Measurements from ENCODE around the gene UGGT2. TPM values are rescaled to one million over a fixed set of nuclear protein-coding genes. Genes with fewer than 3 reads are reported as not detected.
"Not testable (repeated sequence)": the region's sequence is repeated elsewhere in the genome, so short reads cannot be mapped to it uniquely, and the experiment has no call there.

Gene UGGT2
- polyA plus RNA-seq, 3 donors, result 34.8 to 55.7 (median 42.9) TPM

DNA sequence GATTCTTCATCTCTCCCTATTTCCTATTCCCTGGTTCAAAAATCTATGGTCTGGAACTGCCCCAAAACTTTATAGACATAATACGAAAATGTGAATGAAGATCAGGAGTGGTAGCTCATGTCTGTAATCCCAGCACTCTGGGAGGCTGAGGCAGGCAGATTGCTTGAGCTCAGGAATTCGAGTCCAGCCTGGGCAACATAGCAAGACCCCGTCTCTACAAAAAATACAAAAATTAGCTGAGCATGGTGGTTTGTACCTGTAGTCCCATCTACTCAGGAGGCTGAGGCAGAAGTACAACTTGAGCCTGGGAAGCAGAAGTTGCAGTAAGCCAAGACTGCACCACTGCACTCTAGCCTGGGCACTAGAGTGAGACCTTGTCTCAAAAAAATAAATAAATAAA is 35.1 kb downstream of the UGGT2 start:
- no peak for DNase-seq (ENCODE audit: extremely low read depth in 1 of 11, low read depth in 9 of 11, low spot score in 4 of 11)

DNA sequence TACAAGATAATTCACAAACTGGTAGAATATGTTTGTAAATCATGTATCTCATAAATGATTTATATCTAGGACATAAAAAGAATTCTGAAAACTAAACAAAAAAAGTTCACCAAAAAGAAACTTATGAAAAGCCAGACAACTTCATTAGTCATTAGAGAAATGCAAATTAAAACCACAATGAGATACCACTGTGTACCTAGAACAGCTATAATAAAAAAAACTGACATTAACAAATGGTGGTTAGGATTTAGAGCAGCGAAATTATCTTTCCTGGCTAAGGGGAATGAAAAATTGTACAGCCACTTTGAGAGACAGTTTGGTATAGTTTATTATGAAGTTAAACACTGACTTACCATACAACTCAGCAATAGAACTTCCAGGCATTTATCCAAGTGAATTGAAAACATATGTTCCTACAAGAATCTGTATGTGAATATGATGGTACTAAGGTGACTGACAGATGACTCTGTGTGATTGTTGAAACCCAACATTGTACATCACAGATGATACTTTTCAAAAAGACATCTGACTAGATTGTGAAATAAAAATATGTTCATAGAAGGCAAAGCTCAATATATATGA is 41.8 kb downstream of the UGGT2 start:
- no peak for DNase-seq (ENCODE audit: extremely low read depth in 1 of 11, low read depth in 9 of 11, low spot score in 4 of 11)

DNA sequence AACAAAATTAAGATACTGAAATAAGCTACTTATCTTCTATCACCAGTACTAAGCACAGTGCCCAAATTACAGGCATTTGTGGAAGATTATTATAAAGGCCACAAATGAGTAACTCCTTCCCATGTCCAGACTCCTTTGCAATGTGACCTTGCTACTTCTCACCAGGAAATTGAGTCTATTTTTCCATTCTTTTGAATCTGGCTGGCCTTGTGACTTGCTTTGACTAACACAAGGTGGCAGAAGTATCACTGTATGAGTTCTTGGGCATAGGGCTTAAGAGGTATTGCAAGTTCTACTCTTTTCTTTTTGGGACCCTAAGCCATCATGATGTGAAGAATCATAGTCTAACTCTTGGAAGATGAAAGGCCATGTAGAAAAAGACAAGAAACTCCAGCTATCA is 49.9 kb downstream of the UGGT2 start:
- no peak for DNase-seq (ENCODE audit: extremely low read depth in 1 of 11, low read depth in 9 of 11, low spot score in 4 of 11)

DNA sequence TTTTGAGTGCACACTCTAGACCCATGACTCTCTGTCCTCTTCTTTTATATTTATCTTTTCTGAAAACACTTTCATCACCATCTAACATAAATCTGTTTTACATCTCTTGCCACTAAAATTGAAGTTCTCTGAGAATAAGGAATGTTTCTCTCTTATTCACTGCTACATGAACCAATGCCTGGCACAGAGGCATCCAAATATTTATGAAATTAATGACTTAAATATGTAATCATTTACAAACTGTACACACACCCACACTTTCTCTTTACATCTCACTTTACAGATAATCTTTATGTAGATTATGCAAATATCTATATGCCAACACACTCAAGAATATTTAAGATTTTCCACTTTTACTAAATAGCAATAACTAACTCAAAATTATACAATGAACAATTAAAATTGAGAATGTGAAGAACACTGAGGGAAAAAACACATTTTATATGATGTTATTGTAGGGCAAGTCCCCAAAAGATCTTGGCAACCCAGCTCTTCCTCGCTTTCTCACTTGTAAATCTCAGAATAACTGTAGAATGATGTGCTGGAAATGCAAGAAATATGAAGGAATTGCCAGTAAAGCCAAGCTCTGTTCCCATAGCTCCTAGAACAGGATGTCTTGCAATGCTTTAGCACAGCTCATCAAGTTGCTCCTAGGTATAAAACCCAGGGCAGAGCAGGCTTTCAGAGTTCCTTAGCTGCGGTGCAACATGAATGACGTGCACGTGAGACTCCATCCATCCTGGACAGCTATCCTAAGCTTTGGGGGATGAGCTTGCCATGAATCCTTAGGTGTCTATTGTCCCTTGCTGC is 50.7 kb downstream of the UGGT2 start:
- no peak for DNase-seq (ENCODE audit: extremely low read depth in 1 of 11, low read depth in 9 of 11, low spot score in 4 of 11)

DNA sequence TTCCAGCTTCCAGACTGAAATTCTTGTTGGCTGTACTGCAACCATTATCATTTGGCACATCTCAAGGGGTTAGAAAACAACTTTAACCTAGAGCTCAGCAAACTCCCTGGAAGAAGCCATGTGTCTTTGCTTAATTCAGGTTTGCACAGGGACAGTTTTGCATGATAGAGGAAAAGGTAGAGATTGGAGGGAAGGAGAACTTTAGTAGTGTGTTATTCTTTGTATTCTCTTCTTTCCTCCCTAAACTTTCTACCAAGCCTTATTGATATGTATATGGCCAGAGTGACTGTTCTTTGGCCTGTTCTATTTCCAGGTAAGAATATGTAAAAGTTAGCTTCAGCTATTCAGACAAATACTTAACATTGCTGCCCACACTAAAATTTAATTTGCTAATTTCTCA is 53.1 kb downstream of the UGGT2 start:
- DNase-seq (ENCODE audit: extremely low read depth in 1 of 11, low read depth in 9 of 11, low spot score in 4 of 11), result no peak

DNA sequence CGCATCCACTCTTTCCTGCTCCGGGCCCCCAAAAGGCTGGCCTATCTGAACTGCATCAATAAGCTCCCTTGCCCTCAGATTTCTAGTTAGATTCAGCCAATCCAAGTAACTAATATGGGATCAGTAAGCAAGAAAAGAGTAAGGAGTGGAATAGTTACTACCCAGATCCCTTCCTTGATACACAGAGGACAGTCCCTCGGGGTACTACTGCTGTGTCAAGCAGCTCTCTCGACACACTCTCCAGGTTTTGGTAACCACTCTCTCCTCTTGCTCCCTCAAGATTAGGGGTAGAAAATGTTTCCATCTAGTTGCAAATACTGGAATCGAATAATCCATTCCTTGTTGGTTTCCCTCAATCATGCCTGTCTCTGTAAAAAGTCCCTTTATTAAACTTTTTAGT is 65.4 kb downstream of the UGGT2 start:
- no peak for DNase-seq (ENCODE audit: extremely low read depth in 1 of 11, low read depth in 9 of 11, low spot score in 4 of 11)

DNA sequence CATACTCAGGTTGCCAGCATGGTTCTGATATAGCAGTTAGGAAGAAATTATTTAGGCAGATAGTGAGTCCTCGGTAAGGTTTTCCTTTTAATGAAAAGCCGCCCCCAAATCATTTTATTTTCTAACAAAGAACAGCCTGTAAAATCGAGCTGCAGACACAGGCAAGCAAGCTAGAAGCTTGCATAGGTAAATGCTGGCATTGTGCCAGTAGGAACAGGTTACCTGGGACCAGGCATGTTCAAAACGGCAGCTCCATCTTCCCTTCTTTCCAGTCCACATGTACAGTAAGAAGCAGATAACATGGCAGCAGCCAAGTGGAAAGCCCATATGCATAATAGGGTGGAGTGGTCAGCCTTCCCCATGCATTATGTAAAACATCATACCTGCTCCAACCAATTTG is 71.1 kb downstream of the UGGT2 start:
- DNase-seq (ENCODE audit: extremely low read depth in 1 of 11, low read depth in 9 of 11, low spot score in 4 of 11), result no peak

DNA sequence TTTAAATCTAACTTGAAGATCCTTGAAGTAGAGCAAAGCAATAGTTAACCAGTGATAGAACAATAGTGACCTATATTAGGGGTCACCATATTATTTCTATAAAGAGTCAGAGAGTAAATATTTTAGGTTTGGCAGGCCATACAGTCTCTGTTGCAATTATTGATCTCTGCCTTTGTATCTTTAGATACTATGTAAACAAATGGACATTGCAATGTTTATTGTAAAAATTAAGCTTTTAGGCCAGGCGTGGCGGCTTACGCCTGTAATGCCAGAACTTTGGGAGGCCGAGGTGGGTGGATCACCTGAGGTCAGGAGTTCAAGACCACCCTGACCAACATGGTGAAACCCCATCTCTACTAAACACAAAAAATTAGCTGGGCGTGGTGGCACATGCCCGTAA is 80.5 kb downstream of the UGGT2 start:
- not testable (repeated sequence) for DNase-seq (ENCODE audit: extremely low read depth in 1 of 11, low read depth in 9 of 11, low spot score in 4 of 11)

DNA sequence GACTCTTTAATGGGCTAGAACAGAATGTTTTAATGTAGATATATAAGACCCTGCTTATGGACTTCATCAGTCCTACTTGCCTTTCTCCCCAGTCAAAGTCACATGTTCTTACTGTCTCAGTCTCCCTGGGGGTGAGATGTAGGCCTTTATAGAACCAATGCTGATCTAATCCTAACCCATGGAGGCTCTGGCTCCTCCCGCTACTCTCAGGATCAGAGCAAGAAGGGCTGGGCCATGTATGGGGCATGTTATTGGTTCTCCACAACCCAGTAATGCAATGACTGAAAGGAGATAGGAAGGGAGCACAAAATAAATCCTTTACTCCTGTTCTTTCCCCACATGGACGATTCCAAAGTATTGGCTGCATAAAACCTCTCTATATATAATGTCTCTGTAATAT is 82.3 kb downstream of the UGGT2 start:
- no peak for DNase-seq (ENCODE audit: extremely low read depth in 1 of 11, low read depth in 9 of 11, low spot score in 4 of 11)

DNA sequence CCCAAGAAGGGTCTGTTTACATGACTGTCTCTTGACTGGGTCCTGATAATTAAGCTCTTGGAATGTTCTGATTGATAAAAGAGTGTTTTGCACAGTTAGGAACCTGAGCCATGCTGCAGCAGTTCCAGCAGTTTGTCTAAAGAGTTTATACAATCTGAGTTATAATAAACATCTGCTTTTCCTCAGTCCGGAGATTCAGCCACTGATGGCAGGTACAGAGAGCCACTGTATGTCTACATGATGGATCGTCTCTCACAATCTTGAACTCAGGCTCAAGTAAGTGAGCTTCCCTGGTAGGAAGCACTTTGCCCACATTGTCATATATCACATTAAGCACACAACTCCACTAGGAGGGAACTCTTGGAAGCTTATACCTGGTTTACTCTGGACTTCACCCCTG is 84.3 kb downstream of the UGGT2 start:
- DNase-seq (ENCODE audit: extremely low read depth in 1 of 11, low read depth in 9 of 11, low spot score in 4 of 11), result peak in 5 of 11 donors; percentile 1 to 7 (median 3)

DNA sequence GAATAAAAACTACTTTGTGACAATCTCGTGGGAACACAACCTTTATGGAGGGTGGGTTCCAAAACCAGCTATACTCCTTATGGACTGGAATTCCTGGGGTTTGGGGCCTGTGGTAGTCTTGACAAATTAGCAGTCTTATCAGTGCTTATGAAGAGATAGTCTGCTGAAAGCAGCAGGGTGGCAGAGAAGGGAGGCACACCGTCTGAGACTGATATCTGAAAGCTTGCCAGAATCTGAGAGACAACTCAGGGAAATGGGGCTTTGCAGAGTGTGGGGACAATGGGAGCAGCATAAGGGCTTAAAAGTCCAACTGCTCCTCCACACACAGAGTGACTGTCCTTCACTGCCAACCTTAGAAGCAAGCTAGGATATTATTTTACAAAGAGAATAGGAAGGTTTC is 95.9 kb downstream of the UGGT2 start:
- DNase-seq (ENCODE audit: extremely low read depth in 1 of 11, low read depth in 9 of 11, low spot score in 4 of 11), result no peak

DNA sequence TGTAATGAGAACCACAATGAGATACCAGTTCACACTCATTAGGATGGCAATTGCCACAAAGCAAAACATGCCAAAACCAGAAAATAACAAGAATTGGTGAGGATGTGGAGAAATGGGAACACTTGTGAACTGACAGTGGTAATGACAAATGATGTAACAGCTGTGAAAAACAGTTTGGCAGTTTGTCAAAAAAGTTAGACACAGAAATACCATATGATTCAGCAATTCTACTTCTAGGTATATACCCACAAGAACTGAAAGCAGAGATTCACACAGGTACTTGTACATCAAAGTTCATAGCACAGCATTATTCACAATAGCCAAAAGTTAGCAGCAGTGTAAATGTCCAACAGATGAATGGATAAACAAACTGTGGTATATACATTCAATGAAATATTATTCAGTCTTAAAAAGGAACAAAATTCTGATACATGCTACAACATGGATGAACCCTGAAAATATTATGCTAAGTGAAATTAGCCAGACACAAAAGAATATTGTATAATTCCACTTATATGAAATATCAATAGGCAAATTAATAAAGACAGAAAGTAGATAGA is 96.5 kb downstream of the UGGT2 start:
- DNase-seq (ENCODE audit: extremely low read depth in 1 of 11, low read depth in 9 of 11, low spot score in 4 of 11), result no peak

DNA sequence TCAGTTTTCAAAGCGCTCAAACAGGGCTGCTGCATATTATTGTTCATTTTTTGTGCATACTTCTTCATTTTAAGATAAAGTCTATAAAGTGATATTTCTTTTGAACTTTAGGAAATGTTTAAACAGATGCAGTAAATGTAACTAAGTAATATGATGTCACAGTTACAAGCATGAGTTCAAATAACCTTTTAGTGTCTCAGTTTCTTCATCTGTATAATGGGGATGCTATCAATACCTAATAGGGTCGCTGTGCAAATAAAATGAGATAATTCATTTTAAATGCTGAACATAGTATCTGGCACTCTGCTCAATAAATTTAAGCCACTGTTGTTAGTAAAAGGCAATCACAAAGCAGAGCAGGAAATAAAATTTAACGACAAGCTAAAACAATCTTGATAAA is 97.5 kb downstream of the UGGT2 start:
- no peak for DNase-seq (ENCODE audit: extremely low read depth in 1 of 11, low read depth in 9 of 11, low spot score in 4 of 11)

DNA sequence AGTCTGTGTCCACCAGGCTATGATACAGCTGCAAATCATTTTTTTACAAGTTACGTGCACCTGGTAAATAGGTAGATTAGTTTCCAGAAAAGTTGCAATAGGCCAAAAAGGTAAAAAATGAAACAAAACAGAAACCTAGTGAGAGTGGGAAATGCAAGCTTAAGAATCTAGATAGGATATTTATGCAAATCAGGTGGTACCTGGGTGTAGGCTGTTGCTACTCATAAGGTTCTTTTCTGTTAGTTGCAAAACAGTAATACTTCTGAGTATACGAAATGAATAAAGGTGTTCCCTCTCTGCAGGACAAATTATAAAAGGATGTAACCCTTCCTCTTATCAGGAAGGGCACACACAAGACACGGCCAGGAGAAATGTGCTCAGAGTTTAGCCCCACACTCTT is 97.9 kb downstream of the UGGT2 start:
- no peak for DNase-seq (ENCODE audit: extremely low read depth in 1 of 11, low read depth in 9 of 11, low spot score in 4 of 11)

DNA sequence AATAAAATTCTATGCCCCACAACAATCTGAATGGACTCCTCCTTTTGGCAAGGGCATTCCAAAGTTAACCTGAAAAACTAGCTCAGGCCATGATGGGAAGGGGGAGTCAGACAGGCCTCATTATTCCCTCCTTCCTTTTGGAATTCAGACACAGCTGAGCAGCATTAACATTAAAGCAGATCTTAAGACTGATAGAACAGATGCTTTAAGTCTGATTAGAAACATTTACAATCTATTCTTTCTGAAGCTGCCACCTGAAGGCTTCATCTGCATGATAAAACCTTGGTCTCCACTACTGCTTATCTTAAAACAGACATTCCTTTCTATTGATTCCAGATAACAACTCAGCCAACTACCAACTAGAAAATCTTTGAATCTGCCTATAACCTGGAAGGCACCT is 98.9 kb downstream of the UGGT2 start:
- no peak for DNase-seq (ENCODE audit: extremely low read depth in 1 of 11, low read depth in 9 of 11, low spot score in 4 of 11)

DNA sequence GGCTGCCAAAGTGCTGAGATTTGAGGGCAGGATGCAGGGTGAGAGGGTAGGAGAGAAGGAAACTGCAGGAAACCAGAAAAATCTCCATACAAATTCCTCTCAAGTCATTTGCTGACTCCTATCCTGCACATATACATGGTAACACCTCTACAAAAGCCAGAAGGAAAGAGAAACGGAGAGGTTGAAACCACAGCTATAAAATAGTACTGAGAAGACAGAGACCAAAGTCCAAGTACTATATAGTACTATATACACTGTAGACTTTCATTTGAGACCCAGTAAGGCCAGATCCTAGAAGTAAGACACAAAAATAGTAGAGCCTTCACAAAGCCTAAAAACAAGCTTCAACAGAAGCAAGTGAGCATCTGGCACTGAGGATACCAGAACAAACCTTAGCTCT is 103.1 kb downstream of the UGGT2 start:
- no peak for DNase-seq (ENCODE audit: extremely low read depth in 1 of 11, low read depth in 9 of 11, low spot score in 4 of 11)

DNA sequence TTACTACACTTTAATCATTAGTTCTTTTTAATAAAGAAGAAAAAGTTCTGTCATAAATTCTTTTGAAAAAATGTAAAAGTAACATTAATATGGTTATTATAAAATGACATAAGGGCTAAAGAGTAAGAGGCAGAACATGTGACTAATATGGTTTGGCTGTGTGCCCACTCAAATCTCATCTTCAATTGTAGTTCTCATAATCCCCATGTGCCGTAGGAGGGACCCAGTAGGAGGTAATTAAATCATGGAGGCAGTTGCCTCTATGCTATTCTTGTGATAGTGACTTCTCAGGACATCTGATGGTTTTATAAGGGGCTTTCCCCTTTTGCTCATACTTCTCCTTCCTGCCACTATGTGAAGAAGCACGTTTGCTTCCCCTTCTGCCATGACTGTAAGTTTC is 104.5 kb downstream of the UGGT2 start:
- no peak for DNase-seq (ENCODE audit: extremely low read depth in 1 of 11, low read depth in 9 of 11, low spot score in 4 of 11)

DNA sequence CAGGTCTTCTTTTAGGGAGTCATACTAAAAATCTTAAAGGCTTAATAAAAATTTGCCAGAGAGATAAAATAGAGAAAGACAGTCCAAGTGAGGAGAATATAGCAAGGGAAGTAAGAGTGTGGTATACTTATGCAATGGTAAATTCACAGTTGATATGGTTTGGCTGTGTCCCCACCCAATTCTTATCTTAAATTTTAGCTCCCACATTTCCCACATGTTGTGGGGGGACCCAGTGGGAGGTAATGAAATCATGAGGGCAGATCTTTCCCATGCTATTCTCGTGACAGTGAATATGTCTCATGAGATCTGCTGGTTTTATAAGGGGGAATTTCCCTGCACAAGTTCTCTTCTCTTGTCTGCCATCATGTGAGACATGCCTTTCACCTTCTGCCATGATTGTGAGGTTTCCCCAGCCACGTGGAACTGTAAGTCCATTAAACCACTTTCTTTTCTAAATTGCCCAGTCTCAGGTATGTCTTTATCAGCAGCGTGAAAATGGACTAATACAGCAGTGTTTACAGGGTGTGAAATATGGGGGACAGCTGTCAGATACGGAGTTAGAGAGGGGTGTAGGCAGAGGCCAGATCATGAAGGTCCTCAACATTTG is 115.4 kb downstream of the UGGT2 start:
- no peak for DNase-seq (ENCODE audit: extremely low read depth in 1 of 11, low read depth in 9 of 11, low spot score in 4 of 11)

DNA sequence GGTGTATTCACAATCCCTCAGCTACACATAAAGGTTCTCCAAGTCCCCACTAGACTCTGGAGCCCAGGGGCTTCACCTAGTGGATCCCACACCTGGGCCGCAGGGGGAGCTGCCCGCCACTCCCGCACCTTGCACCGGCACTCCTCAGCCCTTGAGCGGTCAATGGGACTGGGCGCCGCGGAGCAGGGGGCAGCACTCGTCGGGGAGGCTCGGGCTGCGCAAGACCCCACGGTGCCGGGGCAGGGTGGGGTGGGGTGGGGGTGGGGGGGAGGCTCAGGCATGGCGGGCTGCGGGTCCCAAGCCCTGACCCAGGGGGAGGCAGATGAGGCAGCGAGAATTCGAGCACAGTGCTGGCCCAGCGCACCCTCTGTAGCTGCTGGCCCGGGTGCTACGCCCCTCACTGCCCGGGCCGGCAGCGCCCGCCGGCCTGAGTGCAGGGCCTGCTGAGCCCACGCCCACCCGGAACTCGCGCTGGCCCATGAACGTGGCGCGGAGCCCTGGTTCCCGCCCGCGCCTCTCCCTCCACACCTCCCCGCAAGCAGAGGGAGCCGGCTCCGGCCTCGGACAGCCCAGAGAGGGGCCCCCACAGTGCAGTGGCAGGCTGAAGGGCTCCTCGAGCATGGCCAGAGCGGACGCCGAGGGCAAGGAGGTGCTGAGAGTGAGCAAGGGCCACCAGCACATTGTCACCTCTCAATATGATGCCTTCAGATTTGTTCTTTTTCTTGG is 121.7 kb downstream of the UGGT2 start:
- DNase-seq (ENCODE audit: extremely low read depth in 1 of 11, low read depth in 9 of 11, low spot score in 4 of 11), result no peak

DNA sequence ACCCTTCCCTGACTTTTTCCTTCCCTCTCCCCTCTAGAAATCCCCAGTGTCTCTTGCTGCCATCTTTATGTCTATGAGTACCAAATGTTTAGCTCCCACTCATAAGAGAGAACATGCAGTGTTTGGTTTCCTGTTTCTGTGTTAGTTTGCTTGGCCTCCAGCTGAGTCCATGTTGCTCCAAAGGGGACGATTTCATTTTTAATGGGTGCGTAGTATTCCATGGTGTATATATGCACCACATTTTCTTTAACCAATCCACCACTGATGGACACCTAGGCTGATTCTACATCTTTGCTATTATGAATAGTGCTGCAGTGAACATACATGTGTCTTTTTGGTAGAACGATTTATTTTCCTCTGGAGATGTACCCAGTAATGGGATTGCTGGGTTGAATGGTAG is 123.8 kb downstream of the UGGT2 start:
- no peak for DNase-seq (ENCODE audit: extremely low read depth in 1 of 11, low read depth in 9 of 11, low spot score in 4 of 11)
